ENCODE data around the gene RARG.
A peak's percentile ranks its signal among the peaks of the same experiment; 100 is the strongest.

RARG gene

DNA sequence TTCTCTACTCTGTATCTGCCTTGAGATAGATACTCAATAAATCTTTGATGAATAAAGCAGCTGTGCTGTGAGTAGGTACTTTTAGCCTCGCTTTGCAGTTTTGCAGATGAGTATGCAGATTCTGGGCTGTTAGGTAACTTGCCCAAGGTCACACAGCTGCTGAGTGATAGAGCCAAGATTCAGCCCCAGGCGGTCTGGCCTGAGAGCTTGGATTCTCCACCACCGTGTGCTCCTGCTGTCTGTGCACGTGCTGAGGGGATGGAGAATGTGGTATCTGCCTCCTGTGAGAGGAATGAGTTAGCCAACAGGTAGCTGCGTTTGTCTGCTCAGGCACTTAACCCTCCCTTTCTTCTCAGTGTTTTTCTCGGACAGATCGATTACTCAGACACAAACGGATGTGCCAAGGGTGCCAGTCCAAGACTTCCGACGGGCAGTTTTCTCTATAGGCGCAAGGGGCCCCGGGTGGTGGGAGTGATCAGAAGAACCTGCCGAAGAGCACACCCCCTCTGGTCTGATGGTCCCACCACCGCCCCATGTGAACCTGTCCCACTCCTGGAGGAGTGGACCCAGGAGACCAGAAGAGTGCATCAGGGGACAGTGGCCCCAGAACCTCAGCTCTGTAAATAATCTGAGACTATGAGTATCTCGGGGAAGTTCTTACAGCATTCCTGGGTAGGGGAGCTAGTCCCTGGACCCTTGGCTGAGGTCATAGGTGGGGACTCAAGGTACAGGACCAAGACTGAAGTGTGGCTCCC is 44.7 kb downstream of the RARG start:
- TF ChIP-seq ZFX (IDR thresholded peaks at IDR 0.05; ENCODE audit: borderline replicate concordance) = no peak
- TF ChIP-seq, protein P1, sequence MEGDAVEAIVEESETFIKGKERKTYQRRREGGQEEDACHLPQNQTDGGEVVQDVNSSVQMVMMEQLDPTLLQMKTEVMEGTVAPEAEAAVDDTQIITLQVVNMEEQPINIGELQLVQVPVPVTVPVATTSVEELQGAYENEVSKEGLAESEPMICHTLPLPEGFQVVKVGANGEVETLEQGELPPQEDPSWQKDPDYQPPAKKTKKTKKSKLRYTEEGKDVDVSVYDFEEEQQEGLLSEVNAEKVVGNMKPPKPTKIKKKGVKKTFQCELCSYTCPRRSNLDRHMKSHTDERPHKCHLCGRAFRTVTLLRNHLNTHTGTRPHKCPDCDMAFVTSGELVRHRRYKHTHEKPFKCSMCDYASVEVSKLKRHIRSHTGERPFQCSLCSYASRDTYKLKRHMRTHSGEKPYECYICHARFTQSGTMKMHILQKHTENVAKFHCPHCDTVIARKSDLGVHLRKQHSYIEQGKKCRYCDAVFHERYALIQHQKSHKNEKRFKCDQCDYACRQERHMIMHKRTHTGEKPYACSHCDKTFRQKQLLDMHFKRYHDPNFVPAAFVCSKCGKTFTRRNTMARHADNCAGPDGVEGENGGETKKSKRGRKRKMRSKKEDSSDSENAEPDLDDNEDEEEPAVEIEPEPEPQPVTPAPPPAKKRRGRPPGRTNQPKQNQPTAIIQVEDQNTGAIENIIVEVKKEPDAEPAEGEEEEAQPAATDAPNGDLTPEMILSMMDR (IDR thresholded peaks at IDR 0.05) = no peak
- no peak overlapping the region; the same call in 1 of the 2 replicates for H3K27ac ChIP-seq

DNA sequence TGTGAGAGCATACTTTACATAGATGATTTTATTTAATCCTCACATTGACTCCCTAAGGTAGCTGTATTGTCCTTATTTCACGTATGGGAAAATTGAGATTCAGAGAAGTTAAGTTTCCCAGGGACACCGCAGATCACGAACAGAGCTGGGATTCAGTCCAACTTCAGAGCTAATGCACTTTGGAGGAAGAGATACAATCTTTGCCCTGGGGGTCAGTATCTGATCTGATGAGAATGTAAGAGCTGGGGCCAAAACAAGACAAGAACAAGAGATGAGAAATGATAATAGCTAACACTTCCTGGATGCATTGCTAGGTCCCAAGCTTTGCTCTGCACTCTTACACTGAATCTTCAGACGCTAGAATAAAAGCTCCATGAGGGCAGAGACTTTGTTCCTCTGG is 45.3 kb downstream of the RARG start:
- TF ChIP-seq, protein P1 (IDR thresholded peaks at IDR 0.05) = no peak
- no peak for TF ChIP-seq ZFX (IDR thresholded peaks at IDR 0.05; ENCODE audit: borderline replicate concordance)
- no peak overlapping the region; the same call in 1 of the 2 replicates for H3K27ac ChIP-seq

DNA sequence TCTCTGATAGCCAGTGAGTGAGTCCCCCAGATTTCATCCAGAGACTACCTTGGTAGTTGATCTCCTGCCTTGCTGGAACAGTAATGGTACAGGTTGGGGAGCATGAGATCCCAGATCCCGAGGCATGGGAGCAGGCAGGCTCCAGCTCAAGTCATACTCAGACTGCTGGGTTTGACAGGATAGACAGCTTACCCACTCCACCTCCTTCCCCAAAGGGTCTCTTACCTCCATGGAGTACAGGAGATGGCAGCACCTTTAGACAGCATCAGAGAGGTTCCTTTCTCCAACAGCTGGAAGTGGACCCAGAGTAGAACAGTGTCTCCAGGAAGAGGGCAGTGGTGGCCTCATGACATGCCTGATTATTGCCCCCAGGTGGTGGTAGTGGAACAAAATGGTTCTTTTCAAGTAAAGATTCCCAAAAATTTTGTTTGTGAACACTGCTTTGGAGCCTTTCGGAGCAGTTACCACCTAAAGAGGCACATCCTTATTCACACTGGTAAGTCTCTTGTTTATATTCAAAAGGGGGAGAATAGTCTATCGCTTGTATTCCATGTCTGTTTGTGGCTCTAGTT is 46.3 kb downstream of the RARG start:
- H3K27ac ChIP-seq = no peak overlapping the region
- no peak for TF ChIP-seq ZFX (IDR thresholded peaks at IDR 0.05; ENCODE audit: borderline replicate concordance)
- TF ChIP-seq, protein P1 (IDR thresholded peaks at IDR 0.05) = no peak

DNA sequence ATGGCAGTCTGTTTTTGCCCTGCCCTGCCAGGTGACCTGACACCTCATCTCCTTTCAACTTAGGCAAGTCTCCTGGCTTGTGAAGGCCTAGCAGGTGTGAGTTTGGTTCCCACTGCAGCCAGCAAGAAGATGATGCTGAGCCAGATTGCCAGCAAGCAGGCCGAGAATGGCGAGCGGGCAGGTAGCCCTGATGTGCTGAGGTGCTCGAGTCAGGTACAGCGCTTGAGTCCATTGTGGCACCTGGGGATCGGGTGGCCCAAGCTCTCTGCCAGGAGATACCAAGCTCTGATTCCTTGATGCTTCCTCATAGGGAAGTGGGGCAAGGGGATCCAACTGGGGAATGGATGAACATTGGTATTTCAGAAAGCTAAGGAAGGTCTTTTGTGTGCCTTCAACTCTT is 47.2 kb downstream of the RARG start:
- TF ChIP-seq, protein P1 (IDR thresholded peaks at IDR 0.05) = no peak
- no peak for TF ChIP-seq ZFX (IDR thresholded peaks at IDR 0.05; ENCODE audit: borderline replicate concordance)
- no peak overlapping the region for H3K27ac ChIP-seq

DNA sequence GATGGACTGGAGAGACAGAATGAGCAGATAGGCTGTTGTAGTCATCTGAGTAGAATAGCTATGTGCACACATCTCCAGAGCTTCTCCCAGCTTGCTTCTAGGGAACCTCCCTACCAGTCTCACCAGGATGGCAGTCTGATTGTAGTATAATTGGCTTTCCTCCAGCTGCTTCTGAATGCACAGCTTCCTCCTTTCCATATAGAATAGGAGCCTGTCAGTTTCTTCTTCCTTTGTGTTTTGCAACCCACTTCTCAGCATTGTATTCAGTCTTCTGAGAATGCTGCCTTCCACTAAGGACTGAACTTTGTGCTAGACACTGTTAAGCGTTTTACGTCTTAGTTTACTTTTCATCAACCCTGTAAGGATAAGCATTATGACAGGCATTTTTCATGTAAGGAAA is 49.1 kb downstream of the RARG start:
- TF ChIP-seq, protein P1 (IDR thresholded peaks at IDR 0.05) = no peak
- no peak for TF ChIP-seq ZFX (IDR thresholded peaks at IDR 0.05; ENCODE audit: borderline replicate concordance)
- H3K27ac ChIP-seq = no peak overlapping the region

DNA sequence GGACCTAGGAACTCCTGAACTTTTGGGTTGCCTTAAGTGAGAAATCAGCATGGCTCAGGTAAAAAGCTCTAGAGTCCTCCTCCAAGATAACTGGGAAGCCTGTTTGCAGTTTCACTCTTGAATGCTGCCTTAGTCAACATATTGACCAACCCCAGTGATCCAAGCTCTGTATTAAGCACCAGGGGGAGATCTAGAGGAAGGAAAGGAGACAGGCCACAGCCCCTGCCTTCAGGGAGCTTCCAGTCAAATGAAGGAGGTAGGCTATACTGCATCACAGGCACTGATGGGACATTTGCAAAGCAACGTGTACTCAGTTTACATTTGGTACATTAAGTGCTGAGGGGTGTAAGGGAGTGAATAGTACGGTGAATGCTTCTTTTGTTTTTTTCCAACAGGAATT is 50.1 kb downstream of the RARG start:
- TF ChIP-seq, protein P1 (IDR thresholded peaks at IDR 0.05) = no peak
- no peak for TF ChIP-seq ZFX (IDR thresholded peaks at IDR 0.05; ENCODE audit: borderline replicate concordance)
- H3K27ac ChIP-seq = peak overlapping the region; percentile 98

DNA sequence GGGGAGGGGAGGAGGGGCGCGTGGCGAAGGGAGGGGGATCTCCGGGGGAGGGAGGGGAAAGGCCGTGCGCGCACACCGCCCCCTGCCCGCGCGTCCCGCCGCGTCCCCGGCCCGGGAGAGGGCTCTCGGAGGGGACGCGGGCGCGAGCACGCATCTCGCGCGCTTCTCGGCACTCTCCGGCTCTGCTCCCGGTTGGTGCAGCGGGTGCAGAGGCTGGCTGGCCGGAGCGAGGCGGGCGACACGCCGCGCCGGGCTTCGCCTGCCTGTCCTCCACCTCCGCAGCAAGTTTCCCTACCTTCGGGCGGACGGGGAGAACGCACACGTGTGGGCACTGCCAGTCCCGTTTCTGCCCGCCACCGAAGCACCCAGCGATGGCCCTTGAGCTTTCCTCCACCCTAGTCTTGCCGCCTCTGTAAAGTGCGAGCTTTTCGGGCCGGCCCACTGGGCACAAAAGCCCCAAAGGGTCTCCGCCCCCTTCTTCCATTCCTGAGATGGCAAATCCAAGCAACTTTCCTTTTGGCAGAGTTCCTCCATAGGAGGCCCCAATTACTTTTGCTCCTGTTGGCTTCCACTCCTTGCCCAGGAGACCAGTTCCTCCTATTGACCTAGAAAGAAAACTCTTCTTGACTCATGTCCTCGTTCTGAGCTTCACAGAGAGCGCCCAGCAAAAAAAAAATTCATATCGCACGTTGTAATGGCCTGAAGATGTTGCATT is 50.9 kb downstream of the RARG start:
- TF ChIP-seq, protein P1 (IDR thresholded peaks at IDR 0.05) = no peak
- no peak for TF ChIP-seq ZFX (IDR thresholded peaks at IDR 0.05; ENCODE audit: borderline replicate concordance)
- peak overlapping the region; percentile 98 for H3K27ac ChIP-seq

Data from 22Rv1 (cell line).